GM12801 (cell line): ENCODE measurements around the gene MIF.

ENCODE experiments used
- TF ChIP-seq, protein P1 (sequence below): IDR thresholded peaks from one replicate; pipeline ENCODE4 v1.5.1; 2011; ENCODE audit warnings: control low read depth; ENCODE audit not compliant: insufficient read length; ENCODE audit errors: extremely low read depth

MIF gene

DNA sequence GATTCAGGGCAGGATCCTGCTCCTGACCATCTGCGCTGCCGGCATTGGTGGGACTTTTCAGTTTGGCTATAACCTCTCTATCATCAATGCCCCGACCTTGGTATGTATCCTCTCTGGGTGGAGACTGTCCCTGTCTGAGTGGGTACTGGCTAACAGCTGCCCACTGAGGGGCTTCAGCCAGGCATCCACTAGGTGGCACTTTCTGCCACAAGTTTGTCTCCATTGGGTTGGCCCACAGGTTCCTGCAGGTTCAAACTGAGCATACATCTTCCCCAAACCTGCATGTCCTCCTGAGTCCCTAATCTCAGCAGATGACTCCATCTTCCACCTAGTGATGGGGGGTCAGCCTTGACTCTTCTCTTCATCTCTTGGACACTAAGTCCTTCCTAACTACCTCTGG is 32.1 kb upstream of the MIF start:
- TF ChIP-seq, protein P1, sequence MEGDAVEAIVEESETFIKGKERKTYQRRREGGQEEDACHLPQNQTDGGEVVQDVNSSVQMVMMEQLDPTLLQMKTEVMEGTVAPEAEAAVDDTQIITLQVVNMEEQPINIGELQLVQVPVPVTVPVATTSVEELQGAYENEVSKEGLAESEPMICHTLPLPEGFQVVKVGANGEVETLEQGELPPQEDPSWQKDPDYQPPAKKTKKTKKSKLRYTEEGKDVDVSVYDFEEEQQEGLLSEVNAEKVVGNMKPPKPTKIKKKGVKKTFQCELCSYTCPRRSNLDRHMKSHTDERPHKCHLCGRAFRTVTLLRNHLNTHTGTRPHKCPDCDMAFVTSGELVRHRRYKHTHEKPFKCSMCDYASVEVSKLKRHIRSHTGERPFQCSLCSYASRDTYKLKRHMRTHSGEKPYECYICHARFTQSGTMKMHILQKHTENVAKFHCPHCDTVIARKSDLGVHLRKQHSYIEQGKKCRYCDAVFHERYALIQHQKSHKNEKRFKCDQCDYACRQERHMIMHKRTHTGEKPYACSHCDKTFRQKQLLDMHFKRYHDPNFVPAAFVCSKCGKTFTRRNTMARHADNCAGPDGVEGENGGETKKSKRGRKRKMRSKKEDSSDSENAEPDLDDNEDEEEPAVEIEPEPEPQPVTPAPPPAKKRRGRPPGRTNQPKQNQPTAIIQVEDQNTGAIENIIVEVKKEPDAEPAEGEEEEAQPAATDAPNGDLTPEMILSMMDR, result no peak

DNA sequence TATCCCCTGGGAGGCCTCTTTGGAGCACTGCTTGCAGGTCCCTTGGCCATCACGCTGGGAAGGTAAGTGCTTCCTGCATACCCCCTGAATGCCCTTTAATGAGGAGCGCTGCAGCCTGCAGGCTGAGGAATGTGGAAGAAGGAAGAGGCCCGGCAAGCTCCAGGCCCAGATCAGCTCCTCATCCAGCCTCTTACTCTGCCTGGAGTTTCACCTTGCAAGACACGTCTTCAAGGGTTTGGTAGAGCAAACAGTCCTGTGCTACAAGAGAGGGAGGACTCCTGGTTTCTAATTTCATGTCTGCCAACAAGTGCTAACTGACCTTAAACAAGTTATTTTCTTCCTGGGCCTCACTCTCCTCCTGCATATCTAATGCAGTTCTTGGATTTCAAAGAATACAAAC is 25.6 kb upstream of the MIF start:
- TF ChIP-seq, protein P1, result no peak

DNA sequence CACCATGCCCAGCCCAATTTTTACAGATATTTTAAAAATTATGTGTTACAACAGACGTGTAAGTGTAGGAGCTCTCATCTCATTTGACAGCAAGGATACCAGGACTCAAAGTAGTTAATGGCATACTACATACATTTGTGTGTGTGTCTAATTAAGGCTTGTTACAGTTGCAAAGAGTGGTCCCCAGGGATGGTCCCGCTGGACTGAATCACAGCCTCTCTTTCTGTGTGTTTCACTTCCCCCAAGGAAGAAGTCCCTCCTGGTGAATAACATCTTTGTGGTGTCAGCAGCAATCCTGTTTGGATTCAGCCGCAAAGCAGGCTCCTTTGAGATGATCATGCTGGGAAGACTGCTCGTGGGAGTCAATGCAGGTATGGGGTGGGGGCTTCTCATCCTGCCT is 19.3 kb upstream of the MIF start:
- TF ChIP-seq, protein P1, result no peak

DNA sequence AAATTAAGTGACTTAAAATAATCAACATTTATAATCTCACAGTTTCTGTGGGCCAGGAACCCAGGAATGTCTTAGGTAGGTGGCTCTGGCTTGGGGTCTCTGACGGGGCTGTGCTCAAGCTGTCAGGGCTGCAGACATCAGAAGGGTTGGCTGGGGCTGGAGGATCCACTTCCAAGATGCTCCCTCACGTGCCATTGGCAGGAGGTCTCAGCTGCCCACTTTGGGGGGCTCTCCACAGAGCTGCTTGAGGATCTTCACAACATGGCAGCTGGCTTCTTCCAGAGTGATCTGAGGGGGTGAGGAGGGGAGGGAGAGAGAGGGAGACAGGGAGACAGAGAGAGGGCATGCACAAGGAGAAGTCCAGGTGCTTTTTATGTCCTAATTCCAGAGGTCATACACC is 18.4 kb upstream of the MIF start:
- TF ChIP-seq, protein P1, result no peak

DNA sequence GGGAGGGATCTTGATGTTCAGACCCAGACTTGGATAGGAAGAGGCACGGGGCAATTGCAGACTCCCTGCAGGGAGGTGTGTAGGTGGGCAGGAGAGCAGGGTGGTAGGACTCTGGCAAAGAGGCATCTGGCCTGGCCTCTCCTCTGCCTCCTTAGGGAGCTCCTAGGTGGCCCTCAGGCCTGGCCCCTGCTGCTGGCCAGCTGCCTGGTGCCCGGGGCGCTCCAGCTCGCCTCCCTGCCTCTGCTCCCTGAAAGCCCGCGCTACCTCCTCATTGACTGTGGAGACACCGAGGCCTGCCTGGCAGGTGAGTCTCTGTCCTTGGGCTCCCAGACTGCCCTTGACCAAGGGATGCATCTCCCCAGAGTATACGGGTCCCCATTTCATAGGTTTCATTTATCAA is 16.6 kb upstream of the MIF start:
- TF ChIP-seq, protein P1, result no peak

DNA sequence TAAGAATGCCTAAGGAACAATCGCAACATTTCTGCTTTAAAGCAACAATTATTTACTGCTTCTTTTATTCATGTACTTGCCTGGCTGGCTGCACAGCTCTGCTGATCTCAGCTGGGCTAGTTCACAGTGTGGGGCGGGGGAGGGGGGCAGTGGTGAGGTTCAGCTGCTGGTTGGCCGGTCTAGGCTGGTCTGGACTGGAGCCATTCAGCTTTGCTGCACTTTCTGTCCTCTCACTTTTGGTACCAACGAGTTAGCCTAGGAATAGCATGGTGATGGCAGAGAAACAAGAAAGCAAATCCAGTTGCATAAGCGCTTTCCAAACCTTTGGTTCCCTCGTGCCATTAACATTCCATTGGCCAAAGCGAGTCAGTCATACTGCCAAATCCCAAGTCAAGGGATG is 16.0 kb upstream of the MIF start:
- TF ChIP-seq, protein P1, result no peak

DNA sequence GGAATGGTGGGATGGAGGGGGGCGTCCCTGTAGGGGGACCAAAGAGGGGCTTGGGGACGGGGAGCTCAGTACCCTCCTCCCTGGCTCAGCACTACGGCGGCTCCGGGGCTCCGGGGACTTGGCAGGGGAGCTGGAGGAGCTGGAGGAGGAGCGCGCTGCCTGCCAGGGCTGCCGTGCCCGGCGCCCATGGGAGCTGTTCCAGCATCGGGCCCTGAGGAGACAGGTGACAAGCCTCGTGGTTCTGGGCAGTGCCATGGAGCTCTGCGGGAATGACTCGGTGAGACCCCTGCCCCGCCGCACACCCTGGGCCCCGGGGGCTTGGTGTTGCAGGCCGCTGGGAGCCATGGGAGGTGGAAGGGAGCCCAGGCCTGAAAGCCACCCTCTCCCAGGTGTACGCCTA is 11.8 kb upstream of the MIF start:
- TF ChIP-seq, protein P1, result no peak

DNA sequence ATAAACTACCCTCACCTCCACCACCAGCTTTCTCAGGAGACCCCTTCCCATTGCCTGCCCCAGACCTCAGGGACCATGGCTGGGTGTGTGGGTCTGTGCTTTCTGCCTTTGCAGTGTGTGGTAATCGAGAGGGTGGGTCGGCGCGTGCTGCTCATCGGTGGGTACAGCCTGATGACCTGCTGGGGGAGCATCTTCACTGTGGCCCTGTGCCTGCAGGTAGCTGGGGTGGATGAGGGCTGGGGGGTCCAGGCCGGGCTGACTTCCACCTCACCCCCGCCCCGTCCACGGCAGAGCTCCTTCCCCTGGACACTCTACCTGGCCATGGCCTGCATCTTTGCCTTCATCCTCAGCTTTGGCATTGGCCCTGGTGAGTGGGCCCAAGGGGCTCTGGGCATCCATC is 10.5 kb upstream of the MIF start:
- TF ChIP-seq, protein P1, result no peak
